Measurements from ENCODE around the gene SMIM24. TPM values are rescaled to one million over a fixed set of nuclear protein-coding genes. Genes with fewer than 3 reads are reported as not detected.
"Not testable (repeated sequence)": the region's sequence is repeated elsewhere in the genome, so short reads cannot be mapped to it uniquely, and the experiment has no call there.

The SMIM24 gene
- not detected in 2 replicates for total RNA-seq (2014; rRNA removed; shearing (Covaris generic))

DNA sequence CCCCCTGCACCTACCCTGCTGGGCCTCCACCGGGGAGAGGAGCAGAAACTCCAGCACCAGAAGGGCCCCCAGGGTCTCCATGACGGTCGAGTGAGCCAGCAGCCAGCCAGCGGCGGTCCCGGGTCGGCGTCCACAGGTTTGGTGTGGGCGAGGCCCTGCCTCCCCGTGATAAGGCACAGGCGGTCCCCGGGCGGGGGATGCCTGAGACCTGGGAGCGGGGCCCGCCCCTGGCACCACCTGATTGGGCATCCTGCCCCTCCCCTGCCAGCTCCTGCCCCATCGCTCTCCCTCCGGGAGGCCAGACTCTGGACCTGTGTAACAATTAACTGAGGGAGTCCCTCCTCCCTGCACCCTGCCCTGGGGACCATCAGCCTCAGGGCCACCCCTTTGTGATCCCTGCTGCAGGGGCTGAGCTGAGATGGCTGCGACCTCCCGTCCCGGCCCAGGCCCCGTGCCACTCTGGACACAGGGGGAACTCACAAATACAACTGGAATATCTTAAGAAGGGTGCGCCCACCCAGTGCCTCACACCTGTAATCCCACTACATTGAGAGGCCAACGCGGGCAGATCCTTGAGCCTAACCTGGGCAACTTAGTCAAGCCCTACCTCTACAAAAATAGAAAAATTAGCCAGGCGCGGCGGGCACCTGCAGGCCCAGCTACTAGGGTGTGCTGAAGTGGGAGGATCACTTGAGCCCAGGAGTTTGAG, at the start of gene SMIM24:
Gene SMIM24, minus strand, starts transcription at position 143 of the 709 bp plus-strand sequence. Its CDS starts 62 bp downstream, at position 81.
- Histone ChIP-seq H3K9me3 (replicated peaks) (no peaks in the 10 kb centered on the region), H3K27ac (no peak within 1 kb of the TSS), H3K4me3 (no peak within 1 kb of the TSS), H3K36me3 (no peaks in the 10 kb centered on the region), H3K4me1 (peaks cover 3% of the 10 kb centered on the region; the same call in 1 of the 2 replicates), H3K27me3 (peaks cover 38% of the 10 kb centered on the region)
- no peak for DNase-seq

- not testable (repeated sequence) for H3K27me3 ChIP-seq; H3K27ac ChIP-seq; DNase-seq; H3K9me3 ChIP-seq (replicated peaks); H3K4me3 ChIP-seq; H3K4me1 ChIP-seq
- H3K36me3 ChIP-seq, result peaks cover 33% of the 10 kb centered on the region
Measured at GRCh38 chr19:3529299-3529698, 49.0 kb upstream of the SMIM24 start.

DNA sequence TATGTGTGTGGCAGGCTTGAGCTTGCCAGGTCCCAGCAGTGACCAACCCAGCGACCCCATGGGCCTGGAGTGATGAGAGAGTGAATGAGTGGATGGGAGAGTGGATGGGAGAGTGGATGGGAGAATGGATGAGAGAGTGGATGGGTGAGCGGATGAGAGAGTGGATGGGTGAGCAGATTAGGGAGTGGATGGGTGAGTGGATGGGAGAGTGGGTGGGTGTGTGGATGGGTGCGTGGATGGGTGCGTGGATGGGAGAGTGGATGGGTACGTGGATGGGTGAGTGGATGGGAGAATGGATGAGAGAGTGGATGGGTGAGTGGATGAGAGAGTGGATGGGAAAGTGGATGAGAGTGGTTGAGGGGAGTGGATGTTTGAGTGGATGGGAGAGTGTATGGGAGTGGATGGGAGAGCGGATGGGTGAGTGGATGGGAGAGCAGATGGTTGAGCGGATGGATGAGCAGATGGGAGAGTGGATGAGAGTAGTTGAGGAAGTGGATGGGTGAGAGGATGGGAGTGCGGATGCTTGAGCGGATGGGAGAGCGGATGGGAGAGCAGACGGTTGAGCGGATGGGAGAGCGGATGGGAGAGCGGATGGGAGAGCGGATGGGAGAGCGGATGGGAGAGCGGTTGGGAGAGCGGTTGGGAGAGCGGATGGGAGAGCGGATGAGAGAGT, 48.4 kb upstream of the SMIM24 start:
- H3K4me1 ChIP-seq, result no peaks in the 10 kb centered on the region
- no peak overlapping the region for H3K4me3 ChIP-seq
- peaks cover 33% of the 10 kb centered on the region for H3K36me3 ChIP-seq
- H3K27ac ChIP-seq, result no peak overlapping the region
- DNase-seq, result no peak
- H3K27me3 ChIP-seq, result no peaks in the 10 kb centered on the region
- H3K9me3 ChIP-seq (replicated peaks), result no peaks in the 10 kb centered on the region

DNA sequence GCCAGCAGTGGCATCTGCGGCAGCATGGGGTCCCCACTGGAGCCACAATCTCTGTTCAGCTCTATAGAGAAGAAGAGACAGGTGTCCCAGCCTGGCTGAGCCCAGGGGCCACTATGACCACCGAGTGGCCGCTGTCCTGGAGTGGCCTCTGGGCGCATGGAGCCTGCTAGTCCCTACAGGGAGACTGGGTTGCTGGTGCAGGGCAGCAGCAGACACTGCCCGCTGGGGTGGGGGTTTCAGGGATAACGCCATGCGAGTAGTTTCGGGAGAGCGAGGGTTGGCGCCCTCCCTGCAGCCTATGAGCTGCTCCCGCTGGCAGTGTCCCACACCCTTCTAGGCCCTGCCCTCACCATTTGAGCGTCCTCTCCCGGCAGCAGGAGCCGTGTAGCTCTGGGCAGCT, 47.8 kb upstream of the SMIM24 start:
- Histone ChIP-seq H3K4me3 (no peak overlapping the region), H3K27me3 (no peaks in the 10 kb centered on the region), H3K4me1 (no peaks in the 10 kb centered on the region), H3K27ac (no peak overlapping the region), H3K9me3 (replicated peaks) (no peaks in the 10 kb centered on the region), H3K36me3 (peaks cover 30% of the 10 kb centered on the region)
- no peak for DNase-seq

DNA sequence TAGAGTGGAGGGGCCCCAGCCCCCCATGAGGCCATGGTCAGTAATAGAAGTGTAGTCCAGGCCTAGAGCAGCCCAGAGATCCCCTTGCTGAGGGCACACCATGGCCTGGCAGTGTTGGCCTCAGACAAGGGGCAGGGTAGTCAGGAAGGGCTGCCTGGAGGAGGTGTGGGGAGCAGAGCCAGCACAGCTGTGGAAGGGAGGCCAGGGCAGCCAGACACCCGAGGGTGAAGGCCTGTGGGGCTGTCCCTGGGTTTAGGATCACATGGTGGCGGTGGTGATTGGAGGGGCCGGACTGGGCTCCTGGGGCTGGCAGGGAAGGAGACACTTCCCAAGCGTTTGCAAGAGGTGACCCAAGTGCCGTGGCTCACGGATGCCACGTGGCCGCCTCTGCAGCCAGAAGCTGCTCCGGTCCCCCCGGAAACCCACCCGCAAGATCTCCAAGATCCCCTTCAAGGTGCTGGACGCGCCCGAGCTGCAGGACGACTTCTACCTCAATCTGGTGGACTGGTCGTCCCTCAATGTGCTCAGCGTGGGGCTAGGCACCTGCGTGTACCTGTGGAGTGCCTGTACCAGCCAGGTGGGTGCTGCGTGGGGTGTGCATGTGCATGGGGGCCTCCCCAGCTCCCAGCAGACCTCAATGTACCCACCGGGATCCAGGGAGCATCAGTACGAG, 47.0 kb upstream of the SMIM24 start:
- no peaks in the 10 kb centered on the region for H3K27me3 ChIP-seq
- no peaks in the 10 kb centered on the region for H3K9me3 ChIP-seq (replicated peaks)
- H3K4me1 ChIP-seq, result no peaks in the 10 kb centered on the region
- H3K4me3 ChIP-seq, result no peak overlapping the region
- peaks cover 27% of the 10 kb centered on the region for H3K36me3 ChIP-seq
- DNase-seq, result no peak
- no peak overlapping the region for H3K27ac ChIP-seq

DNA sequence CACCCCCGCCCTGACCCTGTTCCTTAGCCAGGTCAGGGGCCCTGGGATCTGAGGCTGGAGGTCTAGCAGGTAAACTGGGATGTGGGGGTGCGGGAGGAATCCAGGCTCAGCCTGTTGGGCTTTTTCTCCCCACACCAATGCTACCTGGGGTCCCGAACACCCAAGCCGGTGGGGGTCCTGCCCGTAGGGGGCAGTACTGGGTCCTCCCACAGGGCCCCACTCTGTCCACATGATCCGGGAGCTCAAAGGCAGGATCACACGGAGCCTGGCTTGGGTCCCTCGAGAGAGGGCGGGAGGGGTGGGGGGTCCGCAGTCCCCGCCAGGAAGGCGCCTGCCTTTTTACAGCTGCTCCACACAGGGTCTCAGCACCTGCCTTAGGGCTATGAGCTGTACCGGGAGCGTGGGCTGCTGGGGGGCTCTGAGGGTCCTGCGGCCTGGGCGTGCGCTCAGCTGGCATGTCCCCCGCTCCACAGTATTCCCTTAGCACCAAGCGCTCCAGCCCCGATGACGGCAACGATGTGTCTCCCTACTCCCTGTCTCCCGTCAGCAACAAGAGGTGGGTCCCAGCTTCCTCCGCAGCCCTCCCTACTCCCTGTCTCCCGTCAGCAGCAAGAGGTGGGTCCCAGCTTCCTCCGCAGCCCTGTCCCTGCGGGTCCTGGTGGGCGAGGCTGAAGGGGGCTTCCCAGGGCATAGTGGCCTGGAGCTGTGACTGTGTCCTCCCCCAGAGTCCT, 46.3 kb upstream of the SMIM24 start:
- Histone ChIP-seq H3K9me3 (replicated peaks) (no peaks in the 10 kb centered on the region), H3K4me3 (no peak overlapping the region), H3K27ac (no peak overlapping the region), H3K4me1 (no peaks in the 10 kb centered on the region), H3K27me3 (no peaks in the 10 kb centered on the region), H3K36me3 (peaks cover 24% of the 10 kb centered on the region)
- DNase-seq, result no peak

GRCh38 chr19:3524904-3525451, 44.7 kb upstream of the SMIM24 start:
- H3K27me3 ChIP-seq, result no peaks in the 10 kb centered on the region
- no peak for DNase-seq
- H3K4me3 ChIP-seq, result no peak overlapping the region
- H3K27ac ChIP-seq, result no peak overlapping the region
- H3K4me1 ChIP-seq, result no peaks in the 10 kb centered on the region
- H3K9me3 ChIP-seq (replicated peaks), result no peaks in the 10 kb centered on the region
- H3K36me3 ChIP-seq, result peaks cover 22% of the 10 kb centered on the region

- Histone ChIP-seq H3K9me3 (replicated peaks) (no peaks in the 10 kb centered on the region), H3K4me1 (no peaks in the 10 kb centered on the region), H3K36me3 (peaks cover 22% of the 10 kb centered on the region), H3K27me3 (no peaks in the 10 kb centered on the region), H3K4me3 (no peak overlapping the region), H3K27ac (no peak overlapping the region)
- DNase-seq, result no peak
Measured at GRCh38 chr19:3524078-3524842, 43.9 kb upstream of the SMIM24 start.

DNA sequence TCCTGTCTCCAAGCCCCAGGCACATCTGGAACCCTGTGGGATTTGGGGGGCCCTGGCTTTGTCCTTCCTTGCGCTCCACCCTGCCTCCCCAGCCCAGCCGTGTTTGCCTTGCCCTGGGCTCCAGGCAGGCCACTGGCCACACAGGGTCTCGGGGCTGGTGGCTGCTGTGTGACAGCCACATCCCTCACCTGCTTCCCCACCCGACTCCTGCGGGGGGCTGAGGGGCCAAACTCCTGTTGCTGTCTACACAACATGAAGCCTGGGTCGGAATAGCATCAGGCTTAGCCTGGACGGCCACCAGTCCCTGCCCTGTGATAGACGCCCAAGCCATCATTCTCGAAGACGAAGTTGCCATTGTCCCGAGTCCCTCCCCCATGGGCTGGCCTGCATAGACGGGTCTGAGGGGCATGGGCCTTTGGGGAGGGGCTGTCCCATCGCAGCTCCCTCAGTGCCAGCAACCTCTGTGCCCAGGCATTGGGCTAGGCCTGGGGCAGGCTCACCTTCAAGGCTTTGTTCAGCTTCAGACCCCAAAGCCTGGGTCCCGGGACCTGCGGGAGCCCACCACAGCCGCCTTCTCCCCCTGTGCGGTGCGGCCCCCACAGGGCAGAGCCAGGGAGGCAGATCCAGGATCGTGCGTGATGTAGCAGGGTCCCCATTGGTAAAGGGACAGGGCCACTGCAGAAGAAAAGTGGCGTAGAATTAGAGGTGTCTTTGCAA, 43.2 kb upstream of the SMIM24 start:
- DNase-seq, result no peak
- Histone ChIP-seq H3K36me3 (peaks cover 22% of the 10 kb centered on the region), H3K4me1 (no peaks in the 10 kb centered on the region), H3K27ac (no peak overlapping the region), H3K4me3 (no peak overlapping the region), H3K9me3 (replicated peaks) (no peaks in the 10 kb centered on the region), H3K27me3 (no peaks in the 10 kb centered on the region)

DNA sequence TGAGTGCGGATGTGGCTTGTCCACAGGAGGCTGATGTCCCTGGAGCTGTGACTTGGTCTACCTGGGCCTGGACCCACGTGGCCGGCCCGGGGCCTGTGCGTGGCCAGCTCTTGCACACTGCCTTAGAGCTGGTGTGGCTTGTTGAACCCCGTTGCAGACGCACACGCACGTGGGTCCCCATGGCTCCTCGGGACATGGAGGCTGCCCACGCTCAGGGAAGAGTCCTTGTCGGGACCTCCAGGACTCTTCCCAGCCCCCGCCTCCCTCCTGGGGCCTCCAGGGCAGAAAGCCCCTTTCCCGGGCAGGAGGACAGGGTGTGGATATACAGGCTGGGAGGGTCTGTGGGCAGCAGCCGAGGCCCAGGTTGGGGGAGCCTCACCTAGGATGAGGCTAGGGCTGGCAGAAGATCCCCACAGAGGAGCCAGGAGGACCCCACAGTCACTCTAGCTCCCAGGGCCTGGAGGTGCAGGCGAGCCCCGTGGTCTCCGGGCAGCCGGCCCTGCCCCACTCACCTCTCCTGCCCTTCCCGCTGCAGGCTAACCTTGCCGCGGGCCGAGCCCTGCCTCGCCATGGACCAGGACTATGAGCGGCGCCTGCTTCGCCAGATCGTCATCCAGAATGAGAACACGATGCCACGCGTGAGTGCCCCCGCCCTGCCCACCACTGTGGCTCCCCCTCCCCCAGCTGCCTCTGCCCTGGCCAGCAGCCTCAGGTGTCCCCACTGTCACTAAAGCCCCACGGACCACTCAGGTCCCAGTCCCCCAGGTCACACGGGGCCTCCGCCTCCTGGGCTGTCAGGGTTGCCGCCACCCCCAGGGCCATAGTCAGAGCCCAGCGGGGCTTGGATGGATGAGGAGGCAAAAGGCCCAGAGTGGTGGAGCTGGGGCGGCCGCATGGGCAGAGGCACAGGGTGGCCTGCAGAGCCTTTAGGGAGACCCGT, 42.4 kb upstream of the SMIM24 start:
- Histone ChIP-seq H3K9me3 (replicated peaks) (no peaks in the 10 kb centered on the region), H3K27me3 (no peaks in the 10 kb centered on the region), H3K4me1 (no peaks in the 10 kb centered on the region), H3K36me3 (peaks cover 18% of the 10 kb centered on the region), H3K4me3 (no peak overlapping the region), H3K27ac (no peak overlapping the region)
- DNase-seq, result no peak

DNA sequence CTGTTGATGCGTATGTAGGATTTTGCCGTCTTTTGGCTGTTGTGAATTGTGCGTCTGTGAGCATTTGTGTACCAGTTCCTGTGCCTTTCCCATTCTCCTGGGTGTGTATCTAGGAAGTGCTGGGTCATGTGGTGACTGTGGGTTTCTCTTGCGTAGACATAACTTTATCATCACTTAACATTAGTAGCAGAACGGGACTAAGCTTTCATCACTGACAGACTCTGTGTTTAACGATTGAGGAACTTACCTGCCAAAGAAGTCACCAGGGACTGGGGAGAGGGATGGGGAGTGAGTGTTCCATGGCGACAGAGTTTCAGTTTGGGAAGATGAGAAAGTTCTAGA, 40.8 kb upstream of the SMIM24 start:
- Histone ChIP-seq H3K36me3 (peaks cover 7% of the 10 kb centered on the region), H3K4me1 (no peaks in the 10 kb centered on the region), H3K27ac (no peak overlapping the region), H3K27me3 (no peaks in the 10 kb centered on the region), H3K4me3 (no peak overlapping the region), H3K9me3 (replicated peaks) (no peaks in the 10 kb centered on the region)
- DNase-seq, result no peak

GRCh38 chr19:3520166-3521103, 40.1 kb upstream of the SMIM24 start:
- H3K4me1 ChIP-seq, result no peaks in the 10 kb centered on the region
- no peak overlapping the region for H3K4me3 ChIP-seq
- DNase-seq, result no peak
- H3K27me3 ChIP-seq, result no peaks in the 10 kb centered on the region
- no peak overlapping the region for H3K27ac ChIP-seq
- no peaks in the 10 kb centered on the region for H3K9me3 ChIP-seq (replicated peaks)
- peaks cover 7% of the 10 kb centered on the region for H3K36me3 ChIP-seq
